ENCODE measurements around the gene SLC15A1.

SLC15A1 gene

DNA sequence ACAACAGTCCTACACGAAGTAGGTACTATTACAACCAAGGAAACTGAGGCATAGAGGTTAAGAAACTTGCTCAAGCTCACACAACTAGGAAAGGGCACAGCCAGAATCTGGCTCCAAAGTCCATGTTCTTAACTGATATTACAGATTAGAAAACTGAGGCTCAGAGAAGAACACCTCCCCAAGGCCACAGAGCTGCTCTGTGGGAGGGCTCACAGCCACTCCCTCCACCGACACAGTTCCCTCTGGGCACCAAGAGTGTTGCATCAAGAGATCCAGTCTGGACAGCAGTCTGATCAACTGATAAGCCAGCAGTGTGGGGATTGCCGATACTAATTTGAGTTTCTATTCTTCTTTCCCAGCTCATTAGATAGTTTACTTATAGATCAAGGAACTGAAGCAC, 29.5 kb downstream of the SLC15A1 start:
- no peaks in the 10 kb centered on the region for H3K9me3 ChIP-seq (ENCODE audit: control insufficient read depth, insufficient read depth, low read depth, low read length)
- no peak overlapping the region for H3K27ac ChIP-seq (ENCODE audit: extremely low read depth, low read depth, low read length)
- ChIA-PET POLR2A (no interaction called here), CTCF (interaction anchor here (1.0 kb wide), 1 partner anchor 713 kb away, joined by 4 read pairs; no protein-coding TSS in a partner anchor)
- no peaks in the 10 kb centered on the region for H3K4me1 ChIP-seq (ENCODE audit: control insufficient read depth, insufficient read depth, low read length)
- H3K4me3 ChIP-seq (ENCODE audit: low read depth, low read length) = no peak overlapping the region
- H3K36me3 ChIP-seq (ENCODE audit: control insufficient read depth in 2 of 2, insufficient read depth in 1 of 2, low read length in 2 of 2) = no peaks in the 10 kb centered on the region
- no peak for TF ChIP-seq ZNF548 (tag by site-specific recombination; IDR thresholded peaks at IDR 0.05)
- TF ChIP-seq GLI2 (tag by site-specific recombination; IDR thresholded peaks at IDR 0.05; ENCODE audit: borderline replicate concordance, low read depth) = no peak
- TF ChIP-seq KLF1 (tag by site-specific recombination; IDR thresholded peaks at IDR 0.05) = no peak
- TF ChIP-seq EGR2 (tag by site-specific recombination; IDR thresholded peaks at IDR 0.05; ENCODE audit: low read depth) = 0 out of 2 replicates have a peak, but pooled peaks have one; percentile 12
- TF ChIP-seq, protein P1, sequence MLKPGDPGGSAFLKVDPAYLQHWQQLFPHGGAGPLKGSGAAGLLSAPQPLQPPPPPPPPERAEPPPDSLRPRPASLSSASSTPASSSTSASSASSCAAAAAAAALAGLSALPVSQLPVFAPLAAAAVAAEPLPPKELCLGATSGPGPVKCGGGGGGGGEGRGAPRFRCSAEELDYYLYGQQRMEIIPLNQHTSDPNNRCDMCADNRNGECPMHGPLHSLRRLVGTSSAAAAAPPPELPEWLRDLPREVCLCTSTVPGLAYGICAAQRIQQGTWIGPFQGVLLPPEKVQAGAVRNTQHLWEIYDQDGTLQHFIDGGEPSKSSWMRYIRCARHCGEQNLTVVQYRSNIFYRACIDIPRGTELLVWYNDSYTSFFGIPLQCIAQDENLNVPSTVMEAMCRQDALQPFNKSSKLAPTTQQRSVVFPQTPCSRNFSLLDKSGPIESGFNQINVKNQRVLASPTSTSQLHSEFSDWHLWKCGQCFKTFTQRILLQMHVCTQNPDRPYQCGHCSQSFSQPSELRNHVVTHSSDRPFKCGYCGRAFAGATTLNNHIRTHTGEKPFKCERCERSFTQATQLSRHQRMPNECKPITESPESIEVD (tag by site-specific recombination; IDR thresholded peaks at IDR 0.05) = no peak
- no peak for TF ChIP-seq GLIS1 (tag by site-specific recombination; IDR thresholded peaks at IDR 0.05)
- TF ChIP-seq, protein P2, sequence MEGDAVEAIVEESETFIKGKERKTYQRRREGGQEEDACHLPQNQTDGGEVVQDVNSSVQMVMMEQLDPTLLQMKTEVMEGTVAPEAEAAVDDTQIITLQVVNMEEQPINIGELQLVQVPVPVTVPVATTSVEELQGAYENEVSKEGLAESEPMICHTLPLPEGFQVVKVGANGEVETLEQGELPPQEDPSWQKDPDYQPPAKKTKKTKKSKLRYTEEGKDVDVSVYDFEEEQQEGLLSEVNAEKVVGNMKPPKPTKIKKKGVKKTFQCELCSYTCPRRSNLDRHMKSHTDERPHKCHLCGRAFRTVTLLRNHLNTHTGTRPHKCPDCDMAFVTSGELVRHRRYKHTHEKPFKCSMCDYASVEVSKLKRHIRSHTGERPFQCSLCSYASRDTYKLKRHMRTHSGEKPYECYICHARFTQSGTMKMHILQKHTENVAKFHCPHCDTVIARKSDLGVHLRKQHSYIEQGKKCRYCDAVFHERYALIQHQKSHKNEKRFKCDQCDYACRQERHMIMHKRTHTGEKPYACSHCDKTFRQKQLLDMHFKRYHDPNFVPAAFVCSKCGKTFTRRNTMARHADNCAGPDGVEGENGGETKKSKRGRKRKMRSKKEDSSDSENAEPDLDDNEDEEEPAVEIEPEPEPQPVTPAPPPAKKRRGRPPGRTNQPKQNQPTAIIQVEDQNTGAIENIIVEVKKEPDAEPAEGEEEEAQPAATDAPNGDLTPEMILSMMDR (tag by site-specific recombination; IDR thresholded peaks at IDR 0.05) = no peak
- TF ChIP-seq KLF16 (tag by site-specific recombination; IDR thresholded peaks at IDR 0.05) = no peak

GRCh38 chr13:98721825-98722510, 30.5 kb downstream of the SLC15A1 start:
- ChIA-PET POLR2A (no interaction called here), CTCF (interaction anchor here (0.6 kb wide), 2 partner anchors 16 to 272 kb away, joined by 3 read pairs; no protein-coding TSS in a partner anchor)
- Histone ChIP-seq H3K4me1 (ENCODE audit: control insufficient read depth, insufficient read depth, low read length) (no peaks in the 10 kb centered on the region), H3K27ac (ENCODE audit: extremely low read depth, low read depth, low read length) (no peak overlapping the region), H3K4me3 (ENCODE audit: low read depth, low read length) (no peak overlapping the region), H3K36me3 (ENCODE audit: control insufficient read depth in 2 of 2, insufficient read depth in 1 of 2, low read length in 2 of 2) (no peaks in the 10 kb centered on the region), H3K9me3 (ENCODE audit: control insufficient read depth, insufficient read depth, low read depth, low read length) (no peaks in the 10 kb centered on the region)
- TF ChIP-seq ZNF660 (tag by site-specific recombination; IDR thresholded peaks at IDR 0.05) = no peak
- no peak for TF ChIP-seq ZNF140 (tag by site-specific recombination; IDR thresholded peaks at IDR 0.05)
- TF ChIP-seq ZNF280D (tag by site-specific recombination; IDR thresholded peaks at IDR 0.05) = no peak
- TF ChIP-seq HOXD13 (CRISPR knock-in tag; IDR thresholded peaks at IDR 0.05; ENCODE audit: borderline replicate concordance) = no peak
- no peak for TF ChIP-seq ZNF132 (tag by site-specific recombination; IDR thresholded peaks at IDR 0.05; ENCODE audit: borderline replicate concordance)
- no peak for TF ChIP-seq ZNF394 (tag by site-specific recombination; IDR thresholded peaks at IDR 0.05; ENCODE audit: borderline replicate concordance)
- TF ChIP-seq, protein P3, sequence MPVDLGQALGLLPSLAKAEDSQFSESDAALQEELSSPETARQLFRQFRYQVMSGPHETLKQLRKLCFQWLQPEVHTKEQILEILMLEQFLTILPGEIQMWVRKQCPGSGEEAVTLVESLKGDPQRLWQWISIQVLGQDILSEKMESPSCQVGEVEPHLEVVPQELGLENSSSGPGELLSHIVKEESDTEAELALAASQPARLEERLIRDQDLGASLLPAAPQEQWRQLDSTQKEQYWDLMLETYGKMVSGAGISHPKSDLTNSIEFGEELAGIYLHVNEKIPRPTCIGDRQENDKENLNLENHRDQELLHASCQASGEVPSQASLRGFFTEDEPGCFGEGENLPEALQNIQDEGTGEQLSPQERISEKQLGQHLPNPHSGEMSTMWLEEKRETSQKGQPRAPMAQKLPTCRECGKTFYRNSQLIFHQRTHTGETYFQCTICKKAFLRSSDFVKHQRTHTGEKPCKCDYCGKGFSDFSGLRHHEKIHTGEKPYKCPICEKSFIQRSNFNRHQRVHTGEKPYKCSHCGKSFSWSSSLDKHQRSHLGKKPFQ (tag by site-specific recombination; IDR thresholded peaks at IDR 0.05) = no peak
- TF ChIP-seq ZNF37A (tag by site-specific recombination; IDR thresholded peaks at IDR 0.05) = no peak
- TF ChIP-seq, protein P4, sequence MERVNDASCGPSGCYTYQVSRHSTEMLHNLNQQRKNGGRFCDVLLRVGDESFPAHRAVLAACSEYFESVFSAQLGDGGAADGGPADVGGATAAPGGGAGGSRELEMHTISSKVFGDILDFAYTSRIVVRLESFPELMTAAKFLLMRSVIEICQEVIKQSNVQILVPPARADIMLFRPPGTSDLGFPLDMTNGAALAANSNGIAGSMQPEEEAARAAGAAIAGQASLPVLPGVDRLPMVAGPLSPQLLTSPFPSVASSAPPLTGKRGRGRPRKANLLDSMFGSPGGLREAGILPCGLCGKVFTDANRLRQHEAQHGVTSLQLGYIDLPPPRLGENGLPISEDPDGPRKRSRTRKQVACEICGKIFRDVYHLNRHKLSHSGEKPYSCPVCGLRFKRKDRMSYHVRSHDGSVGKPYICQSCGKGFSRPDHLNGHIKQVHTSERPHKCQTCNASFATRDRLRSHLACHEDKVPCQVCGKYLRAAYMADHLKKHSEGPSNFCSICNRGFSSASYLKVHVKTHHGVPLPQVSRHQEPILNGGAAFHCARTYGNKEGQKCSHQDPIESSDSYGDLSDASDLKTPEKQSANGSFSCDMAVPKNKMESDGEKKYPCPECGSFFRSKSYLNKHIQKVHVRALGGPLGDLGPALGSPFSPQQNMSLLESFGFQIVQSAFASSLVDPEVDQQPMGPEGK (tag by site-specific recombination; IDR thresholded peaks at IDR 0.05) = no peak
- TF ChIP-seq ZNF404 (tag by site-specific recombination; IDR thresholded peaks at IDR 0.05) = no peak
- no peak for TF ChIP-seq ZNF837 (tag by site-specific recombination; IDR thresholded peaks at IDR 0.05)
- no peak for TF ChIP-seq ZNF510 (tag by site-specific recombination; IDR thresholded peaks at IDR 0.05; ENCODE audit: insufficient replicate concordance)
- no peak for TF ChIP-seq ZNF600 (tag by site-specific recombination; IDR thresholded peaks at IDR 0.05)
- no peak for TF ChIP-seq ZNF184 (tag by site-specific recombination; IDR thresholded peaks at IDR 0.05)
- no peak for TF ChIP-seq ZNF23 (tag by site-specific recombination; IDR thresholded peaks at IDR 0.05; ENCODE audit: borderline replicate concordance)

Measured in HEK293 (cell line).